ENCODE measurements around the gene ZIC2. TPM values are rescaled to one million over a fixed set of nuclear protein-coding genes. Genes with fewer than 3 reads are reported as not detected.
"Not testable (repeated sequence)": the region's sequence is repeated elsewhere in the genome, so short reads cannot be mapped to it uniquely, and the experiment has no call there.

The ZIC2 gene
- total RNA-seq, 1 donor from 2014 or later = not detected

DNA sequence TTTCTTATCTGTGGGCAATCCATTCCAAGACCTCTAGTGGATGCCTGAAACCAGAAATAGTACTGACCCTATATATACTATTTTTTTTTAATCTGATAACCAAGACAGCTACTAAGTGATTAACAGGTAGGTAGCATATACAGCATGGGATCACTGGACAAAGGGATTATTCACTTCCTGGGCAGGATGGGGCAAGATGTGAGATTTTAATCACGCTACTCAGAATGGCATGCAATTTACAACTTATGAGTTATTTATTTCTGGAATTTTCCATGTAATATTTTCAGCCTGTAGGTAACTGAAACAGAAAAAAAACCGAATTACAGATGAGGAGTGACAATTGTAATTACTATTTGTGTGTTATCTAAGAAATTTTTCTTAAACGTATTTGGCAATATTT lies 41.2 kb downstream of the ZIC2 start:
- TF ChIP-seq, protein P1, sequence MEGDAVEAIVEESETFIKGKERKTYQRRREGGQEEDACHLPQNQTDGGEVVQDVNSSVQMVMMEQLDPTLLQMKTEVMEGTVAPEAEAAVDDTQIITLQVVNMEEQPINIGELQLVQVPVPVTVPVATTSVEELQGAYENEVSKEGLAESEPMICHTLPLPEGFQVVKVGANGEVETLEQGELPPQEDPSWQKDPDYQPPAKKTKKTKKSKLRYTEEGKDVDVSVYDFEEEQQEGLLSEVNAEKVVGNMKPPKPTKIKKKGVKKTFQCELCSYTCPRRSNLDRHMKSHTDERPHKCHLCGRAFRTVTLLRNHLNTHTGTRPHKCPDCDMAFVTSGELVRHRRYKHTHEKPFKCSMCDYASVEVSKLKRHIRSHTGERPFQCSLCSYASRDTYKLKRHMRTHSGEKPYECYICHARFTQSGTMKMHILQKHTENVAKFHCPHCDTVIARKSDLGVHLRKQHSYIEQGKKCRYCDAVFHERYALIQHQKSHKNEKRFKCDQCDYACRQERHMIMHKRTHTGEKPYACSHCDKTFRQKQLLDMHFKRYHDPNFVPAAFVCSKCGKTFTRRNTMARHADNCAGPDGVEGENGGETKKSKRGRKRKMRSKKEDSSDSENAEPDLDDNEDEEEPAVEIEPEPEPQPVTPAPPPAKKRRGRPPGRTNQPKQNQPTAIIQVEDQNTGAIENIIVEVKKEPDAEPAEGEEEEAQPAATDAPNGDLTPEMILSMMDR (IDR thresholded peaks at IDR 0.05; ENCODE audit: unreplicated experiment) = no peak
- Mint-ChIP-seq H3K27ac (no peak overlapping the region), H3K36me3 (ENCODE audit: insufficient read depth) (no peaks in the 10 kb centered on the region), H3K27me3 (no peaks in the 10 kb centered on the region), H3K4me1 (ENCODE audit: low read depth) (peaks cover 3% of the 10 kb centered on the region), H3K4me3 (ENCODE audit: low read depth) (no peak overlapping the region), H3K9me3 (ENCODE audit: low read depth) (peaks cover 2% of the 10 kb centered on the region)
- DNase-seq (ENCODE audit: low spot score, unreplicated experiment) = no peak

DNA sequence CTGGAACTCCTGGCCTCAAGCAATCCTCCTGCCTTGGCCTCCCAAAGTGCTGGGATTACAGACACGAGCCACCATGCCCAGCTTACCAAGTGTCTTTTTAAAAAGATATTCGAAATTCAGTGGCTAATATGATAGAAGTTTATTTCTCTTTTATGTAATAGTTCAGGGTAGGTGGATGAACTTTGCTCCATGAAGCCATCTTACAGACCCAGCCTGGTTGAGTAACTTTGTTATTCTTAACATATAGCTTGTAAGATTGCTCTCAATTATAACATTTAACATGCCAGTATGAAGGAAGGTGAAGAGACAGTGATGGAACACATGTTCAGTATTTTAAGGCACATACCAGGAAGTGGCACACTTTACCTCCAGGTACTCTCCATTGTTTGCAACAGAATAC lies 42.4 kb downstream of the ZIC2 start:
- no peak for DNase-seq (ENCODE audit: low spot score, unreplicated experiment)
- TF ChIP-seq, protein P1 (IDR thresholded peaks at IDR 0.05; ENCODE audit: unreplicated experiment) = no peak
- Mint-ChIP-seq H3K4me3 (ENCODE audit: low read depth) (no peak overlapping the region), H3K27me3 (no peaks in the 10 kb centered on the region), H3K4me1 (ENCODE audit: low read depth) (peaks cover 3% of the 10 kb centered on the region), H3K36me3 (ENCODE audit: insufficient read depth) (no peaks in the 10 kb centered on the region), H3K27ac (peak overlapping the region; percentile 87), H3K9me3 (ENCODE audit: low read depth) (peaks cover 2% of the 10 kb centered on the region)

DNA sequence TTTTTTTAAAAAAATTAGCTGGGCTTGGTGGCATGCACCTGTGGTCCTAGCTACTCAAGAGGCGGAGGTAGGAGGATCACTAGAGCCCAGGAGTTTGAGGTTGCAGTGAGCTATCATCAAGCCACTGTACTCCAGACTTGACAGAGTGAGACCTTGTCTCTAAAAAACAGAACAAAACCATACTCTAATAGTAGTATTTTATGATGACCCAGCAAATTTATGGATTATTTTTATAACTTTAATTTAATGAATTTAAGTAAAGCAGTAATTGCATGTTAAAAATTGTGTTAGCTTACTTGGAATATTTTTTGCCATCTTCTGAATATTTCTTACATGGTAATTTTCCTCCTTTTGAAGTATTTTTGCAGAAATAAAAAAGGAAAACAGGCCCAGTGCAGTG lies 48.3 kb downstream of the ZIC2 start:
- no peak overlapping the region for H3K4me3 Mint-ChIP-seq (ENCODE audit: low read depth)
- DNase-seq (ENCODE audit: low spot score, unreplicated experiment) = no peak
- no peaks in the 10 kb centered on the region for H3K27me3 Mint-ChIP-seq
- H3K9me3 Mint-ChIP-seq (ENCODE audit: low read depth) = no peaks in the 10 kb centered on the region
- H3K36me3 Mint-ChIP-seq (ENCODE audit: insufficient read depth) = no peaks in the 10 kb centered on the region
- TF ChIP-seq, protein P1 (IDR thresholded peaks at IDR 0.05; ENCODE audit: unreplicated experiment) = no peak
- H3K4me1 Mint-ChIP-seq (ENCODE audit: low read depth) = no peaks in the 10 kb centered on the region
- H3K27ac Mint-ChIP-seq = no peak overlapping the region

DNA sequence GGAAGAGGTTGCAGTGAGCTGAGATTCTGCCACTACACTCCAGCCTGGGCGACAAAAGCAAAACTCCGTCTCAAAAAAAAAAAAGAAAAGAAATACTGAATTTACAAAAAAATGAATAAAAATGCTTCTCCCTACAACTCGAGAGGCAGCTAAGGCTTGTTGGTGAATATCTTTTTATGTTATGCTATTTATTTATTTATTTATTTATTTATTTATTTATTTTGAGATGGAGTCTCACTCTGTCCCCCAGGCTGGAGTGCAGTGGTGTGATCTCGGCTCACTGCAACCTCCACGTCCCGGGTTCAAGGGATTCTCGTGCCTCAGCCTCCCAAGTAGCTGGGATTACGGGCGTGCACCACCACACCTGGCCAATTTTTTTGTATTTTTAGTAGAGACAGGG lies 51.1 kb downstream of the ZIC2 start:
- not testable (repeated sequence) for H3K4me3 Mint-ChIP-seq (ENCODE audit: low read depth); H3K9me3 Mint-ChIP-seq (ENCODE audit: low read depth); DNase-seq (ENCODE audit: low spot score, unreplicated experiment); H3K36me3 Mint-ChIP-seq (ENCODE audit: insufficient read depth); H3K27me3 Mint-ChIP-seq; H3K27ac Mint-ChIP-seq; H3K4me1 Mint-ChIP-seq (ENCODE audit: low read depth)

DNA sequence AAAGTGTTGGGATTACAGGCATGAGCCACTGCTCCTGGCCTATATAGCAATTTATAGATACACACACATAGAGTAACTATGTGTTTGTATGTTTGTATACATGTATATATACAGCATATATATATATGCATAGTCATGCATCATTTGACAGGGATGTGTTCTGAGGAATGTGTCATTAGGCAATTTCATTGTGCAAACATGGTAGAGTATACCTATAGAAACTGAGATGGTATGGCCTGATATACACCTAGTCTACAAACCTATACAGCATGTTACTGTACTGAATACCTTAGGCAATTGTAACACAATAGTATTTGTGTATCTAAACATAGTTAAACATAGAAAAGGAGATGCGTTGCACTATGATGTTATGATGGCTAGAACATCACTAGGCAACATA lies 54.4 kb downstream of the ZIC2 start:
- Mint-ChIP-seq H3K36me3 (ENCODE audit: insufficient read depth) (no peaks in the 10 kb centered on the region), H3K27ac (no peak overlapping the region), H3K4me1 (ENCODE audit: low read depth) (peaks cover 9% of the 10 kb centered on the region), H3K27me3 (no peaks in the 10 kb centered on the region), H3K4me3 (ENCODE audit: low read depth) (no peak overlapping the region), H3K9me3 (ENCODE audit: low read depth) (no peaks in the 10 kb centered on the region)
- TF ChIP-seq, protein P1 (IDR thresholded peaks at IDR 0.05; ENCODE audit: unreplicated experiment) = no peak
- DNase-seq (ENCODE audit: low spot score, unreplicated experiment) = no peak

Other genes with a start within 250 kb of the ZIC2 start
- not detected in 2 replicates for gene ZIC5, start 10.0 kb upstream of the ZIC2 start, total RNA-seq
- 48.1 and 50.4 TPM in 2 replicates for gene PCCA, start 107.3 kb downstream of the ZIC2 start, total RNA-seq

Measured in progenitor cell of endocrine pancreas (in vitro differentiated cells).